Epithelial cell of prostate (primary cell): ENCODE measurements around the gene CACNA1I.

ENCODE experiments used
- DNase-seq: peaks from one replicate; pipeline ENCODE4 v3.0.0-alpha.2; 2011; ENCODE audit warnings: low read depth, low spot score
- H3K27ac ChIP-seq: fragments of 450-650 bp; 2 replicates; pipeline ENCODE4 v1.5.1; 2017; ENCODE audit warnings: mild to moderate bottlenecking

The CACNA1I gene

DNA sequence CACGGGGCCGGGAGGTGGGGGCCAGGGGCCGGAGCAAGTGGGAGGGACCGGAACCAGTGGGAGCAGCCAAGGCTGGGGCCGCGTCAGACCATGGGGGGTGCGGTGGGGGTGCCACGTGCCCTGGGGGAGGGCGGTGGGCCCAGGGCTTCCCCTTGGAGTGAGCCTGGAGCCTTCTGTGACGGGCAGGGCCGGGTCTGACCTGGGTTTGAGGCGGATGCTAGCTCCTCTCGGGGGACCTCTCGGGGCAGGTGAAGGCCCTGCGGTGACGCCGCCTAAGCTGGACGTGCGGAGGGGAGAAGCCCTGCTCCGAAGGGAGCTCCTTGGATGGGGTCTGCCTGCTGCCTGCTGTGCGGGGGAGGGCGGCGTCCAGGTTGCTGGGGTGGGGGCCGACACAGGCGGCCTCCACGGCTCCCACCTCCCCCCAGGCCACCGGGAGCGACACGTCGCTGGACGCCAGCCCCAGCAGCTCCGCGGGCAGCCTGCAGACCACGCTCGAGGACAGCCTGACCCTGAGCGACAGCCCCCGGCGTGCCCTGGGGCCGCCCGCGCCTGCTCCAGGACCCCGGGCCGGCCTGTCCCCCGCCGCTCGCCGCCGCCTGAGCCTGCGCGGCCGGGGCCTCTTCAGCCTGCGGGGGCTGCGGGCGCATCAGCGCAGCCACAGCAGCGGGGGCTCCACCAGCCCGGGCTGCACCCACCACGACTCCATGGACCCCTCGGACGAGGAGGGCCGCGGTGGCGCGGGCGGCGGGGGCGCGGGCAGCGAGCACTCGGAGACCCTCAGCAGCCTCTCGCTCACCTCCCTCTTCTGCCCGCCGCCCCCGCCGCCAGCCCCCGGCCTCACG is 115.0 kb downstream of the CACNA1I start:
- H3K27ac ChIP-seq = no peak overlapping the region
- DNase-seq = no peak

DNA sequence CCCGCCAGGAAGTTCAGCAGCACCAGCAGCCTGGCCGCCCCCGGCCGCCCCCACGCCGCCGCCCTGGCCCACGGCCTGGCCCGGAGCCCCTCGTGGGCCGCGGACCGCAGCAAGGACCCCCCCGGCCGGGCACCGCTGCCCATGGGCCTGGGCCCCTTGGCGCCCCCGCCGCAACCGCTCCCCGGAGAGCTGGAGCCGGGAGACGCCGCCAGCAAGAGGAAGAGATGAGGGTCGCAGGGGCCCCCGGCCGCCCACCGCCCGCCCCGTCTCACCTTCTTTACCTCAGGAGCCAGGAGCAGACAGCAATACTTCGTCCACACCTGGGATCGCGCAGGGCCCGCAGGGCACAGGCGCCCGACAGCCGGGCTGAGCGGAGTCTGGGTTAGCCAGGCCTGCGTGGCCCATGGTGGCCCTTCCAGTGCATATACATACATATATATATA is 115.6 kb downstream of the CACNA1I start:
- no peak overlapping the region for H3K27ac ChIP-seq
- DNase-seq = no peak

DNA sequence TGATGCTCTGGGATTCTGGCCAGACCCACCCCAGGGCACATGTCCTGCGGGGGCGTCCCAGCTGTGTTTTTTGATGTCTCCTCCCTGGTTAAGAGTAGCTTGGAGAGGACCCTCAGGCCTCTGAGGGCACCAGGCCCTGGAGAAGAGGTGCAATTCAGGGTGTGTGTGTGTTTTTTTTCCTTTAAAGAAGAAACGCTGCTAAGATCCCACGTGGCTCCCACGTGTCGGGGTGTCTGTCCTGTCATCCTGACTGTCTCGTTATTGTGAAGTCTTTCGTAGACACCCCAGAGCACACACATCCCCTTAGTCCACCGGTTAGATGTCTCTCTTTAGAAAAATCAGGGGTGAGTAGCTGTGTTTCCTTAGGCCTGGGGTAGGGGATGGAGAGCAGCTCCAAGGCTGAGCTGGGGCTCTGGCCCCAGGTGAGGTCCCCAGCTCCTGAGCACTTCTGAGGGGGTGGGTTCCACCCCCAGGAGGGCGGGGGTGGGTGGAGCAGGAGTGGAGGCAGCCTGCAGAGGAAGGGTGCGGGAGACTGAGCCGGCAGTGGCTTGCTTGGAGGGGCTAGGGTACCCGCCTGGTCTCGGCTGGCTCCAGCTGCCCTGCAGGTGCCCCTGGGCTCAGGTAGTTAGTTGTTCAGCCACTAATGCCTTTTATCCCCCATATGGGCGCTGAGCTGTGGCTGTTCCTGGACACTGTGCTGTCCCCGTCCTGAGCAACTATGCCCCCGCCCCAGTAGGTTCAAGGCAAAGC is 116.4 kb downstream of the CACNA1I start:
- no peak overlapping the region for H3K27ac ChIP-seq

DNA sequence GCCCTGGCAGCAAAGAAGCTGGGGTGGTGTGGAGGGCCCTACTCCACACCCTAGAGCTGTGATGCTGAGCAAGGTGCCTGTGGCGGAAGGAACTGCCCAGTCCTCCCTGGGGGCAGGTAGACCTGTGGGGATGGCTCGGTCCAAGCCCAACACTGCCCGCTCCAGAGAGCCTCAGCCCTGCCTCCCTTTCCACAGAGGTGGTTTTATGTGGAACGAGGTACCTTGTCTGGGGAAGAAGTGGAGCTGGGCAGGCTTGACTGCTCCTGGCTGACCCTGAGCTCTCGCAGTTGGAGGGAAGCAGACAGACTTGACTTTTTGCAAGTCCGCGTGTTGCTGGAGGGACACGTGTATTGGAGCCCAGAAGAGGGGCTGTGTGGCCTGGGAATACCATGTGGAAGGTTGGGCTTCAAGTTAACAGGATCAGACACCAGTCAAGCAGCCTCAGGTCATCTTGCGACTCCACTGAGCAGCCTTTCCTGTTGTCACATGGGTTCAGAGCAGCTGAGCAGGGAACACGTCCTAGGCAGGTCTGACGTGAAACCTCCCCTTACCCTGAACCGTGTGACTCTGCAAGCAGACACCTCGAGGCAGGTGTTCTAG is 117.7 kb downstream of the CACNA1I start:
- no peak for DNase-seq

More for the DNA sequence above, 116.4 kb downstream of the CACNA1I start:
- DNase-seq = no peak

DNA sequence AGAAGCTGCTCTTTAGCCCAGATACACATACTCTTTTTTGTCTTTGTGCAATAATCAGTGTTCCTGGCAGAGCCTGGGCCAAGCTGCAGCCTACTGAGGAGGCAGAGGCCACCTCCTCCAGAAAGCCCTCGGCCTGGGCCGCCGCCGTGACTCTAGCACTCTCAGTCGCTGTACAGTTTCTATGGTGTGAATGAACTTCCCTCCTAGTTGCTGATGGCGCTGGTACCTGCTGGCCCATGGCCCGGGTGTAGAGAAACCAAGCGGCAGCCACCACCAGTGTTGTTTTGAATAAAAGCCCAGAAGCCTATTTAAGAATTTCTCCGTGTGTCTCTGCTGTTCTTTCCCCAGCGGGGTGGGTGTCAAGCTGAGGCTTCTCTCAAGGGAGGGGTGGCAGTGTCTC is 118.9 kb downstream of the CACNA1I start:
- DNase-seq = no peak
- no peak overlapping the region for H3K27ac ChIP-seq

More for the DNA sequence above, 117.7 kb downstream of the CACNA1I start:
- H3K27ac ChIP-seq = no peak overlapping the region

DNA sequence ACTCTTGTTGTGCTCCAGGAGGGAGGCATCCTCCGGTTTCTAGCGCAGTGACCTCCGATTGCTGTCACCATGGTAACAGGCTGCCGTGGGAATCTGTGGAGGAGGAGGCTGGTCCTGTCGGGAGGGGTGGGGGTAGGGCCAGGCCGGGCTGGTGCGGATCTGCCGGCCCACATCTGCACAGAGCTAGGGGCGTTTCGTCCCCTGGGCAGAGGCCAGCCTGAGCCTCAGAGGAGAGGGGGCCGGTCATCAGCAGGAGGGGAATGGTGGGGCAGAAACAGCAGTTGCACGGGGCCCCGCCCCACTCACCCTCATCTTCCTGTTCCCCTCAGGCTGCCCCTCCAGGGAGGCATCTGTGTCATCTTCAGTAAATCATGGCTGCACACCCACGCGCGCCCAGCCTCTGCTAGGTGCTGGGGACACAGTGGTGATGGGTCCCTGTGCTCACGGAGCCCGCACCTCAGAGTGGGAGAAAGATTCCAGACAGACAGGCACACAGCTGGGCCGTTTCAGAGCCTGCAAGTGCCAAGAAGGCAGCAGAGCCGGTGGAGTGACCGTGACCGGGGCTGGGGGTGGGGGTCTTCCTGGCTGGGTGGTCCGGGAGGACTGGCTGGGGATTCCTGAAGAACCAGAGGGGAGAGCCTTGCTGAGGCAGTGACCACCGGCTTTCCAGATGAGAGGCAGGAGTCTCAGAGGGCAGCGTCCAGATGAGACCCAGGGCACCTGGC is 120.5 kb downstream of the CACNA1I start:
- H3K27ac ChIP-seq = no peak overlapping the region
- no peak for DNase-seq

DNA sequence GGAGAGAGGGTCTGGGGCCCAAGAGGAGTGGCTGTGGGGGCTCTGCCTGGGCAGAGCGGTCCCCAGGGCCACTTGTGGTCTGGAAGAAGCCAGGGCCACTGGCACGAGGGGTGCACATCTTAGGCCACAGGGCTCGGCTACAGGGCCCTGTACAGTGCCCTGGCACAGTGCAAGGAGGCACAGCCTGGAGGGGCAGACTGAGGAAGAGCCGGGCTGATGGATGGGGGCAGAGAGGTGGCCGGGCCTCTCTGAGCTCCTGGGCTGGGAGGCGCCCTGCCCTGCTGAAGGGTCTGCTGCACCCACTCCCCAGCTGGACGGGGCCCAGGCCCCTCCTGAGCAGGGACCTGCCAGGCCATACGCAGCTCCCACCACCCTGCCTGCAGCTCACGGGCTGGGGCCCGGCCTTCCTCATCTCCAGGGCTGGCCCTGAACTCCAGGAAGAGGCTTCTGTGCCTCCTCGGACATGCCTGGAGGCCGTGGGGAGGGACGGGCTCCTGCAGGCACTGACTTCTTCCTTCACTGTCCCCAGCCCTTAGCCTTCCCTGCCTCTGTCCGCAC is 123.5 kb downstream of the CACNA1I start:
- H3K27ac ChIP-seq = no peak overlapping the region
- no peak for DNase-seq

DNA sequence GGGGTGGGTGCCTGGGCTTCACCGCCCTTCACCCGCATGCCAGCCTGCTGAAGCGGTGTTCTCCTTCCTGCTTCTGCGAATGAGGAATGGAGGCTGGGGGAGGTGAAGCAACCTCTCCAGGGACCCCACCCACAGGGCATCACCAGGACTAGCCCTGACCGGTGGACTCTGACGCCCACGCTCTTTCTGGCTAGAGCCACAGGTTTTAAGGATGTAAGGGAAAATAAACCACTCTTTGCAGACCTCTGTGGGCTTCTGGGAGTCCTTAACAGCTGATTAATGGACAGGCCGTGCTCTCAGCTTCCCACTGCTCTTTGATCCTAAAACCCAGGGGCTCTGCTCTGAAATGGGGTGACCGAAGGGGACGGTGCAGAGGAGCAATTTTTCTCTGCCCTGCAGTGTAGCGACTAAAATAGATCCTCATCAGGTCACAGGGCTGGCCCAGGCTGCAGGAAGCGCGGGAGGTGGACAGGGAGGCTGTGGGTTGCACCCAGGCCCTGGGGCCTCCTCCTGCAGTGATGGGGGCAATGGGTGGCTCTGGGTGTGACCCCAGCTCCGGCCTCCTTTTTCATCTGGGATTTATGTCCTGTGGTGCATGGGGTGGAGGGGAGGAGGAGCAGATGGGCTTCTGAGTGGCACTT is 127.4 kb downstream of the CACNA1I start:
- no peak overlapping the region for H3K27ac ChIP-seq
- no peak for DNase-seq

DNA sequence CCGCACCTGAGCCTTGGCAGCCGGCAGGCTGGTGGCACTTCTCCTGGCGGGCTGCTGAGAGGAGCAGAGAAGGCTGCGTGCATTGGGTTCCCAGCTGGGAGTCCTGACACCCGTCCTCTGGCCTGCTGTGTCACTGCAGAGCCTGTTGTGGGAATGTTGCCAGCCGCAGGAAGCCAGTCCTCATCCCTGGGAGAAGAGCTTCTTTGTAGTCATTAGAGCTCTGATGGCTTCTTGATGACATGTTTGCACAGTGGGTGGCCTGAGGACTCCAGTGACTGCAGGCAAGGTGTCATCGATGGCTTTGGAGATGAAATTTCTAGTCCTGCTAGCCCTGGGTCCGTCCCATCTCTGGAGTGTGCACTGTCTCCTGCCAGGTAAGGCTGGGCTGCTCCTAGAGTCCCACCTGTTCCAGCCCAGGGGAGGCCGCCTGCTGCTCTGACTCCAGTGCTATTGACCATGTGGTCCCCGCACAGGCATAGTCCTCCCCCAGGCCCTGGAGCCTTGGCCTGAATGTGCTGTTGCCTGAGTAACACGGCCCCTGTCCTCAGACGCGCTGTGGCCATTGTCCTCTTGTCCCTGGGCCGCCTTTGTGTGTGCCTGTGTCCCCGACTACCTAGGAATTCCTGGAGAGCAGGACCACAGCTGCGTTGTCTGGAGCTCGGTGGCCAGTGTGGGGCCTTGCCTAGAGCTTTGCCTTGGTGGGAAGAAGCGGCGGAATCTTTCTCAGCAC is 129.2 kb downstream of the CACNA1I start:
- H3K27ac ChIP-seq = no peak overlapping the region
- no peak for DNase-seq

DNA sequence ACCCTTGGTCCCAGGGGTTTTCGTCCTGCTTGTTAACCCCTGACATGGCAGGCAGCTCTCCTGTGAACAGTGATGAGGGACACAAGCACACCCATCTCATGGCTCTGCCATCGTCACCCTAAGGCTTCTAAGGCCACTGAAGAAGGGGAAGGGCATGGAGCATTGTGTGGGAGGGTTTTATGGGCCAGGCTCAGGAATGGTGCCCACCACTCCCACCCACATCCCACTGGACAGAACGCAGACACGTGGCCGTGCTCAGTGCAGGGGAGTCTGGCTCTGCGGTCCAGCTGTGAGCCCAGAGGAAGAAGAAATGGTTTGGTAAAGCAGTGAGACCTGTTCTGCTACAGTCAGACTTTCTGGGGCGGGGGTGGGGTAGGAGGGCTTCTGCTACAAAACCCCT is 130.0 kb downstream of the CACNA1I start:
- no peak for DNase-seq
- H3K27ac ChIP-seq = no peak overlapping the region

DNA sequence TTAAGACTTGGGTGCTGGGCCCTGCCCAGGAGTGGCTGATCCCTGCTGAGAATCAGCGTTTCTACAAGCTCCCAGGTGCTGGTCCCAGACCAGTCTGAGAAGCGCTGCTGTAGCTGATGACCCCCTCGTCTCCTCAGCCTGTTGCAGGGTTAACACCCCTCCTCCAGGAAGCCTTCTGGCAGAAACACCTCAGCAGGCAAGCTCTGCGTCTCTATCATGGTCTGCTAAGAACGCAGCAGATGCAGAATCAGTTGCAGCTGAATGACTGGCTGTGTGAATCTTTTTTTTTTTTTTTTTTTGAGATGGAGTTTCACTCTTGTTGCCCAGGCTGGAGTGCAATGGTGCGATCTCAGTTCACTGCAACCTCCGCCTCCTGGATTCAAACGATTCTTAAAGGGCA is 132.5 kb downstream of the CACNA1I start:
- DNase-seq = no peak
- H3K27ac ChIP-seq = no peak overlapping the region

DNA sequence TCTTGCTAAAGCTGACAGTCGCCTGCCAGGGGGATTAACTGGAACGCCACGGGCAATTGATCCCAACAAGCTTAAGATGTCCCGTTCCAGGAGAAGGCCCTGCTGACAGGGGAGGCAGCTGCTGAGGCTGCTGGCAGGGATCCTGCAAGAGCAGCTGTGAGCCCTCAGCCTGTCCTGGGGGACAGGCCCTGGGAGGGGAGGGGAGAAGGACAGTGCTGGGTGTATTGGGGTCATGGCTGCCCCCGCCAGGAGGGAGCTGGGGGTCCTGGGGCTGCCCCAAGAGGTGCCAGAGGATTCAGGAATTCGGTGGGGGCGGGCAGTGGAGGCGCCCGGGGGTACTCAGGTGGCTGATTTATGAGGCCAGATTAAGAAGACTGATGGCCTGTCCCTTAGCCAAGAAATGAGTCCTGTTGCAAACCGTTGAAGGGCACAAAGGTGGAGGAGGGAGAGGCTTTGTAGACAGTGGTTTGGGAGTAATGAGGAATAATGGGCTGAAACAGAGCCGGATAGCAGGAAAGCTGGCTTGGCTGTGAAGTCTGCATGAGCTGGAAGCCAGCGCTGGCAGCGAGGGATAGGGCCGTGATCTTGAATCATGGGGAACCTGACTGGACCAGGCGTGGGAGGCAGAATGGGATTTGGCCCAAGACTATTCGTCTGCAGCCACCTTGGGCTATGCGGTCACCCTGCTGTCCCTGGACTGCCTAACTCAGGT is 133.5 kb downstream of the CACNA1I start:
- DNase-seq = no peak

DNA sequence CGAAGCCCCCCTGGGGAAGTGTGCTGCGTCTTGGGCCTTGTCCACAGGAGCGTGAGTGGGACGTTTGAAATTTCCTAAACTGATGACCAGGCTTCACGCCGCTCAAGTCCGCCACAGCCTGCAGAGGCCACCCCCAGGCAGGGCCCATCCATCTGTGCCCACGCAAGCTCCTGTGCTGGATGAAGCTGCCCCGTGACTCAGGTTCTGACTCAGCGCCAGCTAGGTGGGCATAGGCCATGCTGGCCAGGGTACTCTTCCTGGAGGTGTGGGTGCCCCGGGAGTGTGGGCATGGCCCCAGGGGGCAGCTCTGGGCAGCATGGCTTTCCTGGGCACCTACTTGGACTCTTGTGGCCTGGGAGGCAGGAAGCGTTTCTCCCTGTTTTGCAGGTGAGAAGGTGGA is 134.8 kb downstream of the CACNA1I start:
- no peak for DNase-seq
- H3K27ac ChIP-seq = no peak overlapping the region

More for the DNA sequence above, 133.5 kb downstream of the CACNA1I start:
- no peak overlapping the region for H3K27ac ChIP-seq

DNA sequence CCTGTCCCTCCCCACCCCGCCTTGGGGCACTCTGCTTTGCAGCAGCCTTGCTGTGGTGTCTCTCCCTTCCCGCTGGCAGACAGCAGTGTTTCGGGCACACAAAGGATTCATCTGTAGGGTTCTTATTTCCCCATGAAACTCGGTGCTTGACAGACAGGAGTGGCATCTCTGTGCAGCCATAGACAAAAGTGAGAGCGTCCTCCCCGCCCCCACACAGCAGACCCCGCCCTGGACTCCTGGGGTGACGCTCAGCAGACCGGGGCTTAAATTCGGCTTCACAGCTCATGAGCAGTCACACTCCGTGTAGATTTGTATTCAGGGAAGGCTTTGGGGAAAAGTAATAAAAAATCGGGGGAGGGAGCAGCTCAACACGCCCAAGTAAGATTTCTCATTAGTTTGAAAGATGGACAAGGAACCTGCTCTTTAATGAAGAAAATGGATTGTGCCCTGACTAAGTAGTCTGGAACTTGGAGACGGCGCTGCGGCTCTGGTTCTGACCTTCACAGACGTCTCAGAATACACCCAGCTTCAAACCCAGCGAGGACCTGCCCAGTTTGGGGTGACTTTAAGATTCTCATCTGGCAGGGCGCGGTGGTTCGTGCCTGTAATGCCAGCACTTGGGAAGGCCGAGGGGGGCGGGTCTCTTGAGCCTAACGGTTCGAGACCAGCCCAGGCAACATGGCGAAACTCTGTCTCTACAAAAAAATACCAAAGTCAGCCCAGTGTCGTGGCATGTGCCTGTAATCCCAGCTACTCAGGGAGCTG is 136.0 kb downstream of the CACNA1I start:
- H3K27ac ChIP-seq = no peak overlapping the region
- DNase-seq = no peak

DNA sequence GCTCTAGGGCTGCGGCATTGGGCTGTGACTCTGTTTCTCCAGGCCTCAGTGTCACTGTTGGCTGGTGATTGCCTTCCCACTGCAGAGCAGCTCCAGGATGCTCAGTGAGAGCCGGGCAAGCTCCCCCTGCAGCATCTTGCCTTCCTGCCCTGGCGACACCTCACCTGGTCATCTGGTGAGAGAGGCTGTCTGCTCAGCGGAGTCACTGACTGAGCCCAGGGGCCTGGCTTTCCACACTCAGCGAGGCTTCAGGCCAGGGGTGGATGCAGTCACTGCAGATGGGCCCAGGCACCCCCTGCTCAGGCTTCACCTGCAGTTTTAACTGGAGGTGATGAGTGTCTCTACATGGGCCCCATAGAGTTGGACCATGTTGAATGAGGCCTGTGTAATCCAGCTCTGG is 136.8 kb downstream of the CACNA1I start:
- no peak overlapping the region for H3K27ac ChIP-seq
- no peak for DNase-seq

DNA sequence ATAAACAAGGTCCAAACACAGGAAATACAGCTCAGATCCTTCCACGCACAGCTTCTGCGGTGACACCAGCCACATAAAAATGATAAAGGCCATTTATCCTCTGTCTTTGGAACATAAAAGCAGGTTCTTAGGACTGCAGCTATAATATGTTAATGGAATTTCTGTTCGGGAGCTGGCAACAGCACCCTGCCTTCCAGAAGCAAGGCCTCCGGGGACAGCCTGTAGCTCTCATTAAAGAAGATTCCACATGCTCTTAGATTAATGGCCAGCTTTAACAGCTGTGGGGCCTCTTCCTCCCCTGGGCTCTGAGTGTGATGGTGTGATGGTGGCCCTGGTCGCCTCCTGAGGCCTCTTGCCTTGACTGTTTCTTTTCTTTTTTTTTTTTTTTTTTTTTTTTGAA is 137.3 kb downstream of the CACNA1I start:
- no peak for DNase-seq
- no peak overlapping the region for H3K27ac ChIP-seq

DNA sequence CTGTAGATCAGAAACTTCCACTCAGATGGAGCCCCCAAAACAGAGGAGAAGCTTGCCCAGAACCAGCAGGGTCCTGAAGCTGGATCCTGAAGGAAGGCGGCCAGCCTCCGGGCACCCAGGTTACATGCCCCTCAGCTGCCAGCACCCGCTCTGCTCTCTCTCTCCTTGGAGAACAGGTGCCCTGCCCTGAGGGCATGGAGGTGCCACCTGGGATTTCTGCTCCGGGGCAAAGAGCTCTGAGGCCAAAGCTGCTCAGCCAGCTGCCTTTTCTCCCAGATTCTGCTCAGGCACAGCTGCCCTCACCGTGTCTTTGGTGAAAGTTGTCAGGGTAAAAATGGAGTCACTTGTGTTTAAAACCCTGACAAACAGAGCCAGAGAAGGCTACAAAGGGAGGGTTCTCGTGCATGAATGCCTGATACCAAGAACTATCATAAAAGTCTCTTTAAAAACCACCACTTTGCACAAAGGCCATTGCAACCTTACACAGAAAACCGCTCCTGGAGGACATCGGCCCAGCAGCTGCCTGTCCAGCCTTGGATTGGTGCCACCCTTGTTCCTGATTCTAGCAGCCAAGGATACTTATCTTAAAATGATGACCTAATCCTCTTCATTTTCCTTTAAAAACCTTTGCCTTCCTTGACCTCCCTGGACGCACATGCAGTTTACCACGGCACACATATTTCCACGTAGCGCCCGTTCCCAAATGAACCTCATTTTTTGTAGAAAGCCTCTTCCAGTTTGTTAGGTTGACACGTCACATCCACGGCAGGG is 140.0 kb downstream of the CACNA1I start:
- H3K27ac ChIP-seq = no peak overlapping the region
- DNase-seq = no peak
